Activated CD8-positive, alpha-beta memory T cell treated with anti-CD3 and anti-CD28 coated beads, Interleukin-2, amount 50 U/mL, for 24 hours (primary cell): ENCODE results near the gene CCDC159.

Source experiments
- DNase-seq: peaks from one replicate; pipeline ENCODE4 v3.0.0-alpha.2; 2020; ENCODE audit errors: extremely low read depth

Gene CCDC159

DNA sequence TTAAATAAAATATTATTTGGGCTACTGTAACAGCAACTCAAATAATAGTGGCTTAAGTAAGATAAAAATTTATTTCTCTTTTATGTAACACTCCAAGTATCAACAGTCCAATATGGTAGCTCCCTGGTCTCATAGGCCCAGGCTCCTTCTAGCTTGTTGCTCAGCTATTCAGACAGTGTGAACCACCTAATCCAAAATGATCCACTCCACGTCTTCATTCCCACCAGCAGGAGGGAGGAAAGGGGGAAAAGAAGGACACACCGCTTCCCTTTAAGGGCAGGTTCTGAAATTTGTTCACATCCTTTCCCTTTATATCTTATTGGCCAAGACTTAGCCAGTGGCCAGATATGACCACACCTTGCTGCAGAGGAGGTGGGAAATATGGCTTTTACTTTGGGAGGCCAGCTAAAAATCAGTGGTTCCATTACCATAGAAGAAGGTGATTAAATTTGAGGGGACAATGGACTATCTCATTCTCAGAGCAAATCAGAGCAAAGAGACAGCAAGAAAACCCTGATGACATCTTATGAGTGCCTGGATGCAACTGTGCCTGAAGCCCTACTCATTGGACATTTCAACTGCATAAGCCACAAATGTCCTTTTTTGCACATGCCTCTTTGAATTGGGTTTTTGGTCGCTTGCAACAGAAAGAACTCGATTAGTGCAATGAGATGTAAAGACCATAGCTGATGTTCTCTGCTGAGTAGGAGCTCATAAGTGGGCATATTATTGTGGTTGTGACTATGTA, 44.8 kb downstream of the CCDC159 start:
- no peak for DNase-seq

DNA sequence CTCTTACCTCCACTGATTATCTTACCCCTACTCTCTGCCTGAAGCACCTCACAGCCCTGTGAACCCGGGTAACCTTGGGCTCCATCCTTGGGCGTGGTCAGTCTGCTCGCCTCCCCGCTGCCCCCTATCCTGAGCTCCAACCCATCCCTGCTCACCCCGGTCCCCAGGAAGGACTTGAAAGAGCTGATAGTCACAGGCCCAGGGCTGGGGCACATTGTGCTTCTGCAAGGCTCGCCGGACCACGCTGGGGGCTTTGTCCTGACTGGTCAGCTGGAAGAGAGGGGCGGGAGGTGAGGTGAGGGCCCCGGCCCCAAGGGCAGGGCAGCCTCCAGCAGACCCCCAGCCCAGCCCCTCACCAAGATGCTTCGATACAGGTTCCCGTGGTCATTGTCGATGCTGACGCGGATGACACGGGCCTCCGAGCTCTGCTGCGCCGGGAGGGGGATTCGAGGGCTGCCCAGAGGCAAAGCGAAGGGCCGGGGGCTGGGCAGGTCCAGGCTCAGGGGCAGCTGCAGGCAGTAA, 50.8 kb downstream of the CCDC159 start:
- DNase-seq = no peak

DNA sequence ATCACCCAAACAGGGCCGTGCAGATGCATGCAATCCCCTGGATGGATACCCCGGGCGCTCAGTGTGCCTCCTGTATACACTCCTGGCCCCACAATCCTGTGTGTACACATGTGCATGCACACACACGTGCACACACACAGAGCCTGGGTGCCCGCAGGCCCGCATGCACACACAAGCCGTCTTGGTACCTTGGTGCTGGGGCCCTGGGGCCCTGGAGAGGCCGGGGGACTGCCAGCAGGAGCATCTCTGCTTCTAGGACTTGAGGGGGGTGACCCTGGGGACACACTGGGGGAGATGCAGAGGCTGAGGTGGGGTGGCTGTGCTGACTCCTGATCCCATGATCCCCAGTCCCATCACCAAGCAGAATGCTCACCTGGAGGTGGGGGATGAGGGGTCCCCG, 53.3 kb downstream of the CCDC159 start:
- DNase-seq = no peak

DNA sequence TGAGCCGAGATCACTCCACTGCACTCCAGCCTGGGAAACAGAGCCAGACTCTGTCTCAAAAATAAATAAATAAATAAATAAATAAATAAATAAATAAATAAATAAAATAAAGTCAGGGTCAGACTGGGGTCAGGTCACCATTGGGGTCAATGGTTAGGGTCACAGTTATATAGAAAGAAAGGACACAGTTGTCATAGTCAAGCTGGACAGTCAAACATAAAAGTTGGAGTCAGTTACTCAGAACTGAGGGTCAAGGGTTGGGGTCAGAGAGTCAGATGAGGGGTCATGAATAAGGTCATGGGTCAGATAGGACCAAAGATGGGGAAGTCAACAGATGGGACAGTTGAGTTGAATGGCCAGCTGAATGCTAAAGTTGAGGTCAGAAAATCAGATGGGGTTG, 54.5 kb downstream of the CCDC159 start:
- DNase-seq = no peak

DNA sequence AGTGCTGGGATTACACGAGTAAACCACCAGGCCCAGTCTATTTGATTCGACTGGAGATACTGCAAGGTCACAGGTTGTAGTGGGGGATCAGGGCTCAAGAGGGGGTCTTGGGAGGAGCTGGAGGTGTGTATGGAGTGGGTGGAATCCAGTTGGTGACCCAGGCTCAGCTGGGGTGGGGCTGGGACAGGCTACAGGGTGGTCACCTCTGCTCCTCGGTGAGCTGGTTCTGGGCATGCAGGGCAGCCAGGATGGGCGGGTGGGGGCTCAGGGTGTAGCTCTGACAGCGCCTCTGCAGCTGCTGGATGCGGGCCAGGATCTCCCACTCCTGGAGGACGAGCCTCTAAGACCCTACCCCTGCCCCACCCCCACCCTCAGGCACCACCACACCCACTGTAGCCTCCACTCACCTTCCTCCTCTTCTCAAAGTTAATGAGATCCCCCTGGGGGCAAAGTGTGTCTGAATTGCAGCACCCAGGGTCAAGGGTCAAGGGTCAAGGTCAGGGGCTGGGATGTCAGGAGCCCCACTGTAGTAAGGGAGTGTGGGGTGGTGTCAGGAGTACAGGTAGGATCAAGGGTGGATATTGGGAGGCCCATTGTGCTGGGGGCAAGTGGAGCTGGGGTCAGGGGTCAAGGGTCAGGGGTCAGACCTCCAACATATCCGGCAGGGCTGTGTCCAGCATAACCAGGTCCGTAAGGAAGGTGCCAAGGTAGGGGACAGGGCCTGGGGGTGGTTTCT, 55.7 kb downstream of the CCDC159 start:
- DNase-seq = no peak
